ENCODE measurements around the gene SLC38A9.
"Not testable (repeated sequence)": the region's sequence is repeated elsewhere in the genome, so short reads cannot be mapped to it uniquely, and the experiment has no call there.

SLC38A9 gene

DNA sequence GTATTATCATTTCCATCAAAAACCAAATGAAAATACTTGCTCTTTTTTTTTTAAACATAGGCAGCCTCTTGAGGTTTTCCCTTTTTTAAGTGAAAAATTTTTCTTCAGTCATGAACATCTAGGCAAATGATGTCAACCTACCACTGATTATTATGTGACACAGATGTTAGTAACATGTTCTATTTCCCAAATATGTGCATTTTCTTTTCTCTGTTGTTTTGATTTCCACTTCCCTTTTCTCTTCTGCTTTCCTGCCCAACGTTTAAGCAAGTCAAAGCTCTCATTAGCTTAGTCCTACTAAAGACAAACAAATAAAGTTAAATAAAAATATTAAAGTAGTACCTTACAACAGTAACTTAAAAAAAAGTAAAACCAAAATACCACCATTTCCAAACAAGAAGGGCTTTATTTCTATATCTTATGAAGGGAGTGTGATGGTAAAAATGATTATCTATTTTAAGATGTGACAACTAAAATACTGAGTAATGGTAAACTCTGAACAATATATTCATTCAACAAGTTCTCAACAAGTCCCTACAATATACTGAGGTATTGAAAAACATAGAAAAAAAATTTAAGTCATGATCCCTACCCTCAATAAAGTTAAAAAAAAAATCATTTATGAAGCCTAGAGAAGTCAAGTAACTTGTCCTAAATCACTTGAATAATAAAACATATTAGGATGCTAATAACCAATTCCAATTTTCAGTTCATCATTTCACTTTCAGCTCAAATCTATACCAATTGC lies 9.4 kb downstream of the SLC38A9 start:
- no peak for DNase-seq

GRCh38 chr5:55701462-55702103 lies 10.5 kb downstream of the SLC38A9 start:
- no peak for DNase-seq

GRCh38 chr5:55700745-55701144 lies 11.4 kb downstream of the SLC38A9 start:
- DNase-seq, result no peak

- DNase-seq, result no peak
These were observed 13.0 kb downstream of the SLC38A9 start for GRCh38 chr5:55699041-55699688.

GRCh38 chr5:55696704-55697103 lies 15.4 kb downstream of the SLC38A9 start:
- DNase-seq, result not testable (repeated sequence)

DNA sequence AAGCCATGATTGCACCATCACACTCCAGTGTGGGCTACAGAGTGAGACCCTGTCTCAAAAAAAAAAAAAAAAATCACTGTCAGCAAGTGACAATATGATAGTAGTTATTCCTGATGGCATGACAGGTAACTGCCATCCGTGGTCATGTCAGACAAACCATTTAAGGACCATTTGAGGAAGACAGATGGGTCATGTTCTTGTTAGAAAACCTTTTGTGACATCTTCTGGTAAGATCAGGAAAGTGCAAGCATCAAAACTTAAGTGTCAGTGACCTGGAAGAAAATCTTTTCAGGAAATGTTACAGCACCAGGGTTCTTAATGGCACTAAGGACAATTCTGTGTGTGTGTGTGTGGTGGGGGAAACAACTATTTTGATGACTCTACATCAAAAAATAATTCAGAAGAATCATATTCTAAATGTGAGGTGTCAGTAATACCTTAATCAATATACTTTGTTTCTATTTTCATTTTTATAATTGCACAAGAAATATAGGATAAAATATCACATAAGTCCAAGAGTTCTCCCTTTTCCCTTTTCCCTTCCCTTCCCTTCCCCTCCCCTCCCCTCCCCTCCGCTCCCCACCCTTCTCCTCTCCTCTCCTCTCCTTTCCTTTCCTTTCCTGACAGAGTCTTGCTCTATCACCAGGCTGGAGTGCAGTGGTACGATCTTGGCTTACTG lies 17.8 kb downstream of the SLC38A9 start:
- DNase-seq, result peak; percentile 1

GRCh38 chr5:55692509-55692908 lies 19.6 kb downstream of the SLC38A9 start:
- no peak for DNase-seq

GRCh38 chr5:55692106-55692417 lies 20.1 kb downstream of the SLC38A9 start:
- no peak for DNase-seq

DNA sequence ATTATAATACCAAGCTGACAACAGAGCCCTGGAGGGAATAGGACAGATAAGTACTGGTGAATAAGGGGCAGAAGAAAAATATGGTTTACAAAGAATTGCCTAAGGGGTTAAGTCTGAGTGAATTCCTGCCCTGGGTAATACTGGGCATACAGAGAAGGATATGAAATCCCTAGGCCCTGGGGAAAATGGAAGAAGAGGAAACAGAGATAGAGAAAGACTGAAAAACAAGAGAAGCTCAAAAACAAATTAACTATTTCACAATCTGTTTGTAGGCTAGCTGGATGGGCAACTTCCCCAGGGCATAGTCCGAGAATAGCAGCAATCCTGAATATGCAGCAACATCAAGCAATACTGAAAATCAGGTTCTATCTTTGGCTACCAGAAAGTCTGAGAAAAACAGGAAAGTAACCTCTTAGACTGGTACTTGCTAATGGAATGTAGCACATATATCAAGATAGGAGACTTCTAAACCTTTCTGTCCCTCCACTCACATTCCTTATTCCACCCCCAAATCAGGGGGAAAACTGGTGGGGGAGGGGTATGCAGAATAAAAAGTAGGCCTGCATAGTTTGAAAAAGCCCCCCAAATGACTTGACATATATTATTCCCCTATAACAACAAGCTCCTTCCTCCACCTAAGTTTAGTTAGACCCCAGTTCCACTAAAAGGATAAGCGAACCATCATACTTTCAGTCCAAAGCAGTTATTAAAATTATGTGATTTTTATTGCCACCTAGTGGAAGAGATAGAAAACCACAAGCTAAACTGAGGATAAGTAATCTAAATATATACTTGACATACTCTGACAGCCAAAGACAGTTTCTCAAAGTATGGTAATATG lies 20.6 kb downstream of the SLC38A9 start:
- DNase-seq, result peak; percentile 2

- no peak for DNase-seq
These were observed 30.1 kb downstream of the SLC38A9 start for GRCh38 chr5:55682071-55682470.

DNA sequence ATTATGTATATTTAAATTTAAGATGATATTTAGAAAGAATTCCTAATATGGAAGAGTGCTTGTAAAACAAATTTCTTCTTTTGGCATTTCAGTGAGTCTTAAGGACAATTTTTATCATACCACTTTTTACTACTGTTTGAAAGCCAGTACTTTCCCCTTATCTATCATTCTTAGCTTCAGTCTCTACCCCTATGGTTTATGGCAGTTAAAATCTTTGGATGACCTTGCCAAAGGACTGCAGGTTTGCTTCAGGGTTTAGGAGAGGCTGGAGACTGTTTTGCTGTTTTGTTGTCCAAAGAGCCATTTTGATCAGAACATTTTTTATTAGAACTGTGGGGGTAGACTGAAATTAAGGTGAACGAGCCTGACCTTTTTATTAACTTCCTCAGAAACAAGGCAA lies 30.8 kb downstream of the SLC38A9 start:
- no peak for DNase-seq

DNA sequence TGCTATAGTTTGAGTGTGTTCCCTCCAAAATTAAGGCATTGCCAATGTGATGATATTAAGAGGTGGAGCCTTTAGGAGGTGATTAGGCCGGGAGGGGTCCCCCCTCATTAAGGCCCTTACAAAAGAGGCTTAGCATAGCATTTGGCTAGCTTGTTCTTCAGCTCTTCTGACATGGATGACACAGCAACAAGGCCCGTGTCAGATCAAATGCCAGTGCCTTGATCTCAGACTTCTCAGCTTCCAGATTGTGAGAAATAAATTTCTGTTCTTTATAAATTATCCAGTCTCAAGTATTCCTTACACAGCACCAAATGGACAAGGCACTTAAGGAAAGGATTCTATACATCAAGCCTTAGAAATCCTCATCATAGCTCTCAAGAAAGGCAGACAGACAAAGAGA lies 31.8 kb downstream of the SLC38A9 start:
- DNase-seq, result no peak

DNA sequence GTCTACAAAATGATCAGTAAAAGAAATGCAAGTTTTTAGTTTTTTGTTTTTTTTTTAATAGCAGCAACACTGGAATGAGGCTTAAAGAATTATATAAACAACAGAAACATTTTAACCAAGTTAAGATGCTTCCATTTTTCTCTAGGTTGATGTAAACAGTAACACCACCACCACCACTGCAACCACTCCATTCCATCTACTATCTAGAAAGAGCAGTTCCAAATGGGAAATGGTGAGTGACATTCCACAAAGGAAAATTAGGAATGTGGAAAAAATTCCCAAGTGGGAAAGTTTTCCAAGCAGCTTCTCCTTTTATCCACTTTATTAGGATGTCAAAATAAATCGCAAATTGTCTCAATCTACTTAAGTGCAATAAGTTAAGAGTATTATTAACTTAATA lies 32.6 kb downstream of the SLC38A9 start:
- DNase-seq, result no peak

GRCh38 chr5:55675119-55675518 lies 37.0 kb downstream of the SLC38A9 start:
- no peak for DNase-seq

DNA sequence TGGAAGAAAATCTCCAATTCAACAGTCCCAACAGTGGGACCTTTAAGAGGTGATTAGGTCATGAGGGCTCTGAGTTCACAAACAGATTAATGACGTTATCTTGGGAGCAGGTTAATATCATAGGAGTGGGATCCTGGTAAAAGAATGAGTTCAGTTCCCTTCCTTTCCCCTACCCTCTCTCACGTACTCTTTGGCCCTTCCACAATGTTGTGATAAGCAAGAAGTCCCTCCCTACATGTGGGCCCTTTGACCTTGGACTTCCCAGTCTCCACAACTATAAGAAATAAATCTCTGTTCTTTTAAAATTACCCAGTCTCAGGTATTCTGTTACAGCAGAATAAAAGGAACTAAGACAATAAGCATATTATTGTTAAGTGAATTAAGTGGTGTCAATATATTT lies 37.8 kb downstream of the SLC38A9 start:
- DNase-seq, result no peak

GRCh38 chr5:55672477-55672911 lies 39.6 kb downstream of the SLC38A9 start:
- no peak for DNase-seq

DNA sequence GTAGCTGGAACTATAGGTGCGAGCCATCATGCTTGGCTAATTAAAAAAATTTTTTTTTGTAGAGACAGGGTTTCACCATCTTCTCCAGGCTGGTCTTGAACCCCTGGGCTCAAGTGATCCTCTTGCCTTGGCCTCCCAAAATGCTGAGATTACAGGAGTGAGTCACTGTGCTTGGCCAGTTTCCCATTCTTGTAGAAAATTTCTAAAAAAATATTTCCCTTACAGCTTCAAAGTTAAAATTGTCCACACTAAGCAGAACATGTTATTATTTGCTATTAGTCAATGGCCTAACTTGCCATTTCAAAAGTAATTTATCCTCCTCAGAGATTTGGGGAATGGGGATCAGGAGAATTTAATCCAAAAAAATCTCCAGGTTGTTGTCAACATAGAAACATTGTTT lies 40.1 kb downstream of the SLC38A9 start:
- no peak for DNase-seq

DNA sequence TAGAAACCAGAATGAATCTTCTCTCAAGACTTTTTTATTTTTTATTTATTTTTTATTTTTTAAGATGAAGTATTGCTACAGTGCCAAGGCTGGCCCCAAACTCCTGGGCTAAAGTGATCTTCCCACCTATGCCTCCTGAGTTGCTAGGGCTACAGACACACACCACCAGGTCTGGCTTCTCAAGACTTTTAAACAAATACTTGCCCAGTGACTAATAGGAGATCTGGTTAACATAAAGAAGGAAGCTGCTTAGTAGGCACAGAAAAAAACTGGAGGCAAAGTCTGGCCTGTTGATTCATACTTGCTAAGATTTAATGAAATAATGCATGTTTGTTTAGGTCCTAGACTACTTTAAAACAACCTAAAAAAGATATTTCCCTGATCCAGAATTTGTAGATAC lies 43.8 kb downstream of the SLC38A9 start:
- DNase-seq, result no peak

DNA sequence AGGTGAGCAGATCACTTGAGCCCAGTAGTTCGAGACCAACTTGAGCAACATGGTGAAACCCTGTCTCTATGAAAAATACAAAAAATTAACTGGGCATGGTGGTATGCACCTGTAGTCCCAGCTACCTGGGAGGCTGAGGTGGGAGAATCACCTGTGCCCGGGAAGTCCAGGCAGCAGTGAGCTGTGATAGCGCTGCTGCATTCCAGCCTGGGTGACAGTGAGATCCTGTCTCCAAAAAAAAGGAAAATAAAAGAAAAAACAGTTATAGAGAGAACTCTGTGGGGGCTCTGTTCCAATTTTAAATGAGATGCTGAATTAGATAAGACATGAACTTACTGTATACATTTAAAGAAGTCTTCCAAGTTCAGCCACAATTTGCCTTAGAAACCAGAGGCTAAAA lies 44.2 kb downstream of the SLC38A9 start:
- no peak for DNase-seq

GRCh38 chr5:55665065-55665464 lies 47.1 kb downstream of the SLC38A9 start:
- no peak for DNase-seq

- DNase-seq, result peak; percentile 30
These were observed 54.7 kb downstream of the SLC38A9 start for GRCh38 chr5:55657443-55657842.

DNA sequence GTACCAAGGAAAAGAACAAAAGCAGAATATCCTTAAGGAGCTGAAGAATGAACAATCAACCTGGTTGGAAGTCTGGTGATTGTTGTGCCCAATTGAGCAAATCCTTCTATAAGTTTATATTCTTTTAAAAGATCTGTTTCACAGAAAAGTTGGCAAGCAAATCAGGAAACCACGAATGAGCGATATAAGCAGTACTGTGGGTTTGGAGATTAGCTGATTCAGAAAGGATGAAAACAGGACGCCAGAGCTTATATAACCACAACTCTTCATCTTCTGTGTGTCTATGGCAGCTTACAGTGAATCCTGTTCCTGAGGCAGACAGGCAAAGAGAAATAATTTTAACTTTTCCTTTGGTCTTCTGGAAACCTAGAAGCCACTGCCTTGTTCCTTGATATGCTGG lies 61.7 kb downstream of the SLC38A9 start:
- no peak for DNase-seq

GRCh38 chr5:55649963-55650362 lies 62.2 kb downstream of the SLC38A9 start:
- DNase-seq, result no peak

All from DMS153 (cell line).